ENCODE results near the gene CRY2.
A peak's percentile ranks its signal among the peaks of the same experiment; 100 is the strongest.
"Not testable (repeated sequence)": the region's sequence is repeated elsewhere in the genome, so short reads cannot be mapped to it uniquely, and the experiment has no call there.

CRY2 gene

DNA sequence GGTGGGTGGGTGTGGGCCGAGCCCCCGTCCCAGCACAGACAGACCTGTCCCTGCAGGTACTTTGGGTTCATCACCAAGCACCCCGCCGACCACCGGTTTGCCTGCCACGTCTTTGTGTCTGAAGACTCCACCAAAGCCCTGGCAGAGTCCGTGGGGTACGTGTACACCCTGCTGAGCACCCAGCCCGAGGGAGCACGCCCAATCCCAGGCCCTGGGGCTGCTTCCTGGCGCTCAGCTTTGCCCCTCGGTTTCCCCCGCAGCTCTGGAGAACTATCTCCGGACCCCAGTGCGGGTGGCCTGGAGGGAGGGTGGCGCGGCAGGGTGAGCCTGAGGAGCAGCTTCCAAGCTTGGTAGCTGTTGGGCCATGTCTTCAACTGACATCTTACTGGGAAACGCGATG is 57.8 kb downstream of the CRY2 start:
- TF ChIP-seq, protein P1, sequence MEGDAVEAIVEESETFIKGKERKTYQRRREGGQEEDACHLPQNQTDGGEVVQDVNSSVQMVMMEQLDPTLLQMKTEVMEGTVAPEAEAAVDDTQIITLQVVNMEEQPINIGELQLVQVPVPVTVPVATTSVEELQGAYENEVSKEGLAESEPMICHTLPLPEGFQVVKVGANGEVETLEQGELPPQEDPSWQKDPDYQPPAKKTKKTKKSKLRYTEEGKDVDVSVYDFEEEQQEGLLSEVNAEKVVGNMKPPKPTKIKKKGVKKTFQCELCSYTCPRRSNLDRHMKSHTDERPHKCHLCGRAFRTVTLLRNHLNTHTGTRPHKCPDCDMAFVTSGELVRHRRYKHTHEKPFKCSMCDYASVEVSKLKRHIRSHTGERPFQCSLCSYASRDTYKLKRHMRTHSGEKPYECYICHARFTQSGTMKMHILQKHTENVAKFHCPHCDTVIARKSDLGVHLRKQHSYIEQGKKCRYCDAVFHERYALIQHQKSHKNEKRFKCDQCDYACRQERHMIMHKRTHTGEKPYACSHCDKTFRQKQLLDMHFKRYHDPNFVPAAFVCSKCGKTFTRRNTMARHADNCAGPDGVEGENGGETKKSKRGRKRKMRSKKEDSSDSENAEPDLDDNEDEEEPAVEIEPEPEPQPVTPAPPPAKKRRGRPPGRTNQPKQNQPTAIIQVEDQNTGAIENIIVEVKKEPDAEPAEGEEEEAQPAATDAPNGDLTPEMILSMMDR (IDR thresholded peaks at IDR 0.05; ENCODE audit: low read depth, low read length) = no peak
- DNase-seq (ENCODE audit: low read depth in 2 of 2) = no peak
- no peak overlapping the region for H3K4me3 ChIP-seq (replicated peaks in 1 of 2; ENCODE audit: low read depth in 2 of 2, low read length in 2 of 2)

DNA sequence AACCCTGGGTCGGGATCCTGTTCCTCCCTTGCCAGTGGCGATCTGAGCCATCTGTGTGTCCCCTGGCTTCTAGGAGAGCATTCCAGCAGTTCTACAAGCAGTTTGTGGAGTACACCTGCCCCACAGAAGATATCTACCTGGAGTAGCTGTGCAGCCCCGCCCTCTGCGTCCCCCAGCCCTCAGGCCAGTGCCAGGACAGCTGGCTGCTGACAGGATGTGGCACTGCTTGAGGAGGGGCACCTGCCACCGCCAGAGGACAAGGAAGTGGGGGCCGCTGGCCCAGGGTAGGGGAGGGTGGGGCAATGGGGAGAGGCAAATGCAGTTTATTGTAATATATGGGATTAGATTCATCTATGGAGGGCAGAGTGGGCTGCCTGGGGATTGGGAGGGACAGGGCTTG is 58.3 kb downstream of the CRY2 start:
- not testable (repeated sequence) for DNase-seq (ENCODE audit: low read depth in 2 of 2); H3K4me3 ChIP-seq (replicated peaks in 1 of 2; ENCODE audit: low read depth in 2 of 2, low read length in 2 of 2)

DNA sequence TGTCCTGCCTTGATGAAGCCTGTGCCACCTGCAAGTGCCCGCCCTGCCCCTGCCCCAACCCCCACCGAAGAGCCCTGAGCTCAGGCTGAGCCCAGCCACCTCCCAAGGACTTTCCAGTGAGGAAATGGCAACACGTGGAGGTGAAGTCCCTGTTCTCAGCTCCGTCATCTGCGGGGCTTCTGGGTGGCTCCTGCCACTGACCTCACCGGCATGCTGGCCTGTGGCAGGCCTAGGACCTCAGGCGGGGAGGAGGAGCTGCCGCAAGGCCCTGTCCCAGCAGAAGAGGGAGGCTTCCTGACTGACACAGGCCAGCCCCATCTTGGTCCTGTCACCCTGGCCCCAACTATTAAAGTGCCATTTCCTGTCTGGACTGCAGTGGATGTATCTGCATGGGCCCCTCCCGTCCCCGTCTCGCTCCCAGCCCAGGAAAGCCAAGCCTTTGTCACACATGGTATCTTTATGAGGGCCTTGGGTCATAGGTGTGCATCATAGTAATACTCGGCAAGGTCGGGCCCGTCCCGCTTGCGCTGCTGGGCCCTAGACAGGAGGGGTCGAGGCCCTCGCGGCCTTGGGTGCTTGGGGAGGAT is 58.9 kb downstream of the CRY2 start:
- no peak overlapping the region for H3K4me3 ChIP-seq (replicated peaks in 1 of 2; ENCODE audit: low read depth in 2 of 2, low read length in 2 of 2)
- no peak for DNase-seq (ENCODE audit: low read depth in 2 of 2)
- TF ChIP-seq, protein P1 (IDR thresholded peaks at IDR 0.05; ENCODE audit: low read depth, low read length) = no peak

DNA sequence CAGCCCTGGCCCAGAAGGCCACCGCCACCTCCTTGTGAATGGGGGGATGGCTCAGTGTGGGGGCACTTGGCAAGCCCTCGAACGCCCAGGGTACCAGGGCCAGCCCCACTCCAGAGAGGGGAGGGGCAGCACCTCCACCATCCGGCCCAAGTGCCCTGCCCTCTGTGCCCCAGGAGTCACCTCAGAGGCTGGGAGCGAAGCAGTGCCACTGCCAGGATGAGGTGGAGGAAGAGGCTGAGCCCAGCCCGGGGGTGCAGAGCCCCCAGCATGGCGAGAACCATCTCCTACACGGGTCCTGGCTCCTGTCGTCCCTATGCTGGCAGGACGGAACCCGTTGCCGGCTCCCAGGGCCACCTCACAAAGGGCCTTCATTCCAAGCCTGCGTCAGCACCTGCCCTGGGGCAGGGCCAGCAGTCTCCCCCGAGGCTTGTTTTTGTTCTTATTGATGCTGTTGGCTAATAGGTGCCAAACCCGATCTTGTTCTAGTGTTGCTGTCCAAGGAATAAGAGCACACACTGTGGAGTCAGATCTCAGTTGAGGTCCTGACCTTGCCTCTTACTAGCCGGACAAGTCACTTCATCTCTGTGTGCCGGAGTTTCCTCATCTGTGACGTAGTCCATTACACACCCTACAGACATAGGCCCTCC is 59.8 kb downstream of the CRY2 start, which contains the start of gene FREY1:
Gene FREY1 (minus strand): TSS at position 307 of the 647 bp plus-strand sequence. CDS start 26 bp downstream, at position 281.
- no peak within 1 kb of the TSS for H3K4me3 ChIP-seq (replicated peaks in 1 of 2; ENCODE audit: low read depth in 2 of 2, low read length in 2 of 2)
- TF ChIP-seq, protein P1 (IDR thresholded peaks at IDR 0.05; ENCODE audit: low read depth, low read length) = no peak
- peak in 1 of 2 donors; percentile 12 for DNase-seq (ENCODE audit: low read depth in 2 of 2)

DNA sequence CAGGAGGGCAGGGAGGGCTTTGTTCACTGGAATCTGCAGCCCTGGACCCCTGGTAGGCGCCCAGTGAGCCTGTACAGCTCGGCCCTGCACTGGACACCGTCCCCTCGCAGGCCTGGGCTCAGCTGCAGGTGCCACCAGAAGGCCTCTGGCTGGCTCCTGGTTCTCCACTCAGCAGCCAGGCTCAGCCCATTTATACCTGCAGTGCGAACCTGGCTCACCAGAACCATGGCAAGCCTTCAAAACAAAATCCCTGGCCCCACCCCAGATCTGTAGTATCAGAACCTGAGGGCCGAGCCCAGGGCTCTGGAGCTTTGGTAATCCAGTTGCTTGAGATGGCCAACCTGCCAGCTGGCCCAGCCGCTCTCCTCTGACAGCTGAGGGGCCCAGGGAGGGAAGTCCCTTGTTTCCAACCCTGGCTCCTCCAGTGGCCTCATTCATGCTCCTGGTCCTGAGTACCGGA is 60.7 kb downstream of the CRY2 start:
- TF ChIP-seq, protein P1 (IDR thresholded peaks at IDR 0.05; ENCODE audit: low read depth, low read length) = no peak
- no peak for DNase-seq (ENCODE audit: low read depth in 2 of 2)
- H3K4me3 ChIP-seq (replicated peaks in 1 of 2; ENCODE audit: low read depth in 2 of 2, low read length in 2 of 2) = no peak overlapping the region

DNA sequence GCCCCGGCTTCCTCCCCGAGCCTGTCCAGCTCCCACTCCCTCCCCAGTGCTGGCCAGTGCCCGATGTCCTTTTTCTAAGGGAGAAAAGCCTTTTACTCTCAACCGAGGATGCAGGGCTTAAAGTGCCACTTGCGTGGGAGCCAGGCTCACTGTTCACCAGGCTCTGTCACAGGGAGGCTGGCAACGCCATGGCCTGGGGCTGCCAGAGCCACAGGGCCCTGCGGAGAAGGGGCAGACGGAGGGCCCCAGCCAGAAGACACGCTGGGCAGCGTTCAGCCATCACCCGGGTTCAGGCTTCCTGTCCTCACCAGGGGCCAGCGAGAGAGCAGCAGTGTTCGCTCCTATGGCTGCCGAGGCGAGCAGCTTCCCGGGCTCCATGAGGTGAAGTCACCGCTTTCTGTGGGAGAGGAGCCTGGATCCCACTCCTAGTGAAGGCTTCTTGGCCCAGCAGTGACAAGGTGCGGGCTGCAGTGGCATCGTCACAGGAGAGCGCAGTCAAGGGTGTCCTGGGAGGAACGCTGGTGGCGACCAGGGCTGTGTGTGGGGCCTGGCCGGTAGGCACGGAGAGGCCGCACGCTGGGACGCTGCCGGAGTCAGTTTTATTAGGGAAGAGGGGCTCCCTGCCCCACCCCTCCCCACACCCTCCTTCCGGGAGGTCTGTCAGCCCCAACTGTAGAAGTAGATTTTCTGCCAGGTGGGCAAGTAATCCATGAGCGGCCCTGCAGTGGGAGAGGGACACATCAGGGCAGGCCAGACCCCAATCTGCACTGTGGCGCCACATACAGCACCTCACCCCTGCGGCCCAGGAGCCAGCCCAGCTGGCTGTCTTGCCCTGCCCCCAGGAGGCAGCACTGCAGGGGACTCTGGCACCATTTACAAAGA is 62.6 kb downstream of the CRY2 start:
- no peak overlapping the region for H3K4me3 ChIP-seq (replicated peaks in 1 of 2; ENCODE audit: low read depth in 2 of 2, low read length in 2 of 2)
- TF ChIP-seq, protein P1 (IDR thresholded peaks at IDR 0.05; ENCODE audit: low read depth, low read length) = no peak
- no peak for DNase-seq (ENCODE audit: low read depth in 2 of 2)

DNA sequence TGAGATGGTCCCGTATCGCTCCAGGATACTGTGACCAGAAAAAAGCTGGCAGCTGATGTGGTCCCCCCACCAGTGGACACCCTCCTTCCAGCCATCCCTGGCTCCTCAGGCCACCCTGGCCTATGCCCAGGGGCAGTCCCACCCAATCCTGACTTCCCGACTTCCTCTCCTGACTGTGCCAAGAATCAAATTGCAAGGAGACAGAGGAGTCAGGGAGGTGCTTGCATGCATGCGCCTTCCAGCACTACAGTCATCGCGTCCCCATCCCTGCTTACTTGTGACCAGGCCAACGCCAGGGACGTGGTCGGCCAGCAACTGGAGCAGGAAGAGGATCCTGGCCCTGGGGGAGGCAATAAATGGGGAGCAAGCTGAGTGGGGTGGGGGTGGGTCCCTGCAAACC is 63.3 kb downstream of the CRY2 start:
- no peak overlapping the region for H3K4me3 ChIP-seq (replicated peaks in 1 of 2; ENCODE audit: low read depth in 2 of 2, low read length in 2 of 2)
- TF ChIP-seq, protein P1 (IDR thresholded peaks at IDR 0.05; ENCODE audit: low read depth, low read length) = no peak
- no peak for DNase-seq (ENCODE audit: low read depth in 2 of 2)

All from cardiac fibroblast (primary cell).